ENCODE data around the gene CD63. TPM values are rescaled to one million over a fixed set of nuclear protein-coding genes. Genes with fewer than 3 reads are reported as not detected.

CD63 gene
- total and polyA plus RNA-seq, 12 donors: 796 to 2,350 (median 1,526) TPM

- H3K4me1 ChIP-seq (replicated peaks in 1 of 2): no peaks in the 10 kb centered on the region
- no peaks in the 10 kb centered on the region for H3K36me3 ChIP-seq (replicated peaks in 1 of 2)
- no peak overlapping the region for H3K4me3 ChIP-seq
- WGBS, 4 donors: 92 to 98% (median 95%) methylated on average over 2 to 7 of the region's 7 CpGs
- H3K9me3 ChIP-seq (replicated peaks in 1 of 3): no peaks in the 10 kb centered on the region
- no peak overlapping the region for H3K27ac ChIP-seq
- intact Hi-C loops (cut with DNase I): no loop called here
- H3K27me3 ChIP-seq: no peaks in the 10 kb centered on the region
- TF ChIP-seq CTCF (IDR thresholded peaks at IDR 0.05) (no peak), POLR2A (IDR thresholded peaks at IDR 0.05) (no peak)
- DNase-seq: peak in 1 of 7 donors; percentile 8
Measured at GRCh38 chr12:55694188-55694515, 34.7 kb downstream of the CD63 start.

DNA sequence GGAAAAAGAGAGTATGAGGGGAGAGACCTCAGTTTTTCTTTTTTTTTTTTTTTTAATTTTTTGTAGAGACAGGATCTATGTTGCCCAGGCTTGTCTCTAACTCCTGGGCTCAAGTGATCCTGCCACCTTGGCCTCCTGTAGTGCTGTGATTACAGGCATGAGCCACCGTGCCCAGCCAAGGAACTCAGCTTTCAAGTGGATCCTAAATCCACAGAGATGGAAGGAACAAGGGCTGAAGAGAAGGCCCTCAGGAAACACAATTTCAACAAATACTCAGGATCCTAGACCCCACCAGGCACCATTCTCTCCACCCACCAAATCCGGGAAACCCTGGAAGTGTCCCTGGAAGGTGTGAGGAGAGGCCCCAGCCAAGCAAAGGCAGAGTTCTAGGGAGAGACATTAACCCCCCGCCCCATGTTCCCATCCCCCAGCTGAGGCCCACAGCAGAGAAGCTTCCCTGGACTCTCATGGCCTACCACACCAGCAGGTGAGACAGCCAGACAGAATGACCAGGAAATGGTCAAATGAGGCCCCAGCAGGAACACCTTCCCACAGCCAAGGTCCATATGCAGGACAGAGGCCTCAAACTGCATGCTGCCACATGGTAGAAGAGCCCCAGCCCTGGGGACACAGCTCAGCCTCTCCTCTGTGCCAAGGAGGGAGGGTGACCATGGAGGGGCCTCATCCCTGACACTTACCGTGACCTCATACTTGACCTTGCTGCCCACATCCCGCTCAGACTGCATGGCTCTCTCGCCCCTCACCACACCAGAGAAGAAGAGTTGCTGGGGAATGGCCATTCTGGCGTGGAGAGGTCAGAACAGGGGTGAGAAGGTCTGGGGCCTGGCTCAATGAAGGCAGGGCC is 35.3 kb downstream of the CD63 start:
- Histone ChIP-seq H3K36me3 (replicated peaks in 1 of 2) (no peaks in the 10 kb centered on the region), H3K27ac (no peak overlapping the region), H3K9me3 (replicated peaks in 1 of 3) (no peaks in the 10 kb centered on the region), H3K4me3 (no peak overlapping the region), H3K4me1 (replicated peaks in 1 of 2) (no peaks in the 10 kb centered on the region), H3K27me3 (no peaks in the 10 kb centered on the region)
- intact Hi-C loops (cut with DNase I): no loop called here
- WGBS, 4 donors: 88 to 97% (median 93%) methylated on average over 3 to 7 of the region's 7 CpGs
- TF ChIP-seq CTCF (IDR thresholded peaks at IDR 0.05) (no peak), POLR2A (IDR thresholded peaks at IDR 0.05) (no peak)
- peak in 1 of 7 donors; percentile 0 for DNase-seq

GRCh38 chr12:55692631-55693322 is 36.0 kb downstream of the CD63 start:
- no peaks in the 10 kb centered on the region for H3K4me1 ChIP-seq (replicated peaks in 1 of 2)
- intact Hi-C loops (cut with DNase I): no loop called here
- H3K4me3 ChIP-seq: no peak overlapping the region
- 90 to 96% (median 94%) methylated on average over 9 to 12 of the region's 12 CpGs for WGBS, 4 donors
- no peaks in the 10 kb centered on the region for H3K36me3 ChIP-seq (replicated peaks in 1 of 2)
- peak in 1 of 7 donors; percentile 8 for DNase-seq
- H3K27me3 ChIP-seq: no peaks in the 10 kb centered on the region
- H3K9me3 ChIP-seq (replicated peaks in 1 of 3): no peaks in the 10 kb centered on the region
- no peak for TF ChIP-seq CTCF (IDR thresholded peaks at IDR 0.05)
- TF ChIP-seq POLR2A (IDR thresholded peaks at IDR 0.05): no peak
- no peak overlapping the region for H3K27ac ChIP-seq

DNA sequence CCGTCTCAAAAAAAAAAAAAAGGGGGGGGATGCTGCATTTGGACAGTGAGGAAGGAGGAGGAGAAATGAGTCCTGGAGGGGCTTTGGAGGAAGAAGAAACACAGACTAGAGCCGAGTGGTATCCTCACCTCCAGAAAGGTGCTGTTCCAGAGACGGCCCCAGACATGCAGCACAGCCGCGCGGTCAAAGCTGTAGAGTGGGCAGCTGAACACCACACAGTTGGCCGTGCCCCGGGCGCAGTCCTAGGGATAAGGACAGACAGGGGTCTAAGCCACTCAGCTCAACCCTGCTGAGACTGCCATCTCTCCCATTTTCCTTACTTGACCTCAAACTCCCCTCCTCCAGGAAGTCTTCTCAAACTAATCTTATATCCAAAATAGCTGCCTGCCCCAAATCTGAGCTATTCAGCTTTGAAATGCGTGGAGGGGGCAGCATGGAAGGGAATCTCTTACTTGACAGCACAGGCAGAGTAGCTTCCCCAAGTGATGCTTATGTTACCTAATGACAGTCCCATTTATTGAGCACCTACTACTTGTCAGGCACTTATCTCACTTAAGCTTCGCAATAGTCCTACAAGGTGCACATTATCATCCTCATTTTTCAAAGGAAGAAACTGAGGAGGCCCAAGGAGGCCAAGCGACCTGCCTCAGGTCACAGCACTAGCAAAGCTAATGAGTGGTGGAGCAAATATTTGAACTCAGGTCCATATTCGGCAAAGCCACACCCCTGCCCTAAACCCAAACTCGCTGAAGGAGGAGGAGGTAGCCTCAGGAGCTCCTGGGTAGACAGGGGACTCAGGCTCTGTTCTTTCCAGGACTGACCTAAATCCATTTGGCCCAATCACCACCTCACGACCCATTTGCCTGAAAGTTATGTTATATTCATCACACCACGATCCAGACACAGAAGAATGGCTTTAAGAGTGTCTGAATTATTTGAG is 39.8 kb downstream of the CD63 start:
- no peaks in the 10 kb centered on the region for H3K9me3 ChIP-seq (replicated peaks in 1 of 3)
- WGBS, 4 donors: 86 to 94% (median 88%) methylated on average over 12 to 16 of the region's 16 CpGs
- intact Hi-C loops (cut with DNase I): no loop called here
- H3K4me1 ChIP-seq (replicated peaks in 1 of 2): no peaks in the 10 kb centered on the region
- H3K4me3 ChIP-seq: no peak overlapping the region
- no peak overlapping the region for H3K27ac ChIP-seq
- no peaks in the 10 kb centered on the region for H3K27me3 ChIP-seq
- H3K36me3 ChIP-seq (replicated peaks in 1 of 2): no peaks in the 10 kb centered on the region
- TF ChIP-seq CTCF (IDR thresholded peaks at IDR 0.05): no peak
- no peak for TF ChIP-seq POLR2A (IDR thresholded peaks at IDR 0.05)
- peak in 1 of 7 donors; percentile 1 for DNase-seq

All from adrenal gland (tissue), 12 donors.